Smooth muscle cell of the coronary artery (primary cell): Measurements from ENCODE around the gene TIMP3. TPM values are rescaled to one million over a fixed set of nuclear protein-coding genes. Genes with fewer than 3 reads are reported as not detected.

Source experiments
- total RNA-seq: library from RNA; depleted of rRNA; stranded (reverse); fragments of >200 nt; gene quantifications from 2 replicates; pipeline ENCODE4 v1.2.3, GENCODE V29; 2014; ENCODE audit warnings: low replicate concordance

Gene TIMP3
- total RNA-seq = 62.1 and 206 TPM in 2 replicates

GRCh38 chr22:32801537-32802236 is at the start of gene TIMP3:
TIMP3 (plus strand) TSS chr22:32801705; CDS start chr22:32802002, 297 bp downstream.

